ENCODE data around the gene TMEM37. TPM values are rescaled to one million over a fixed set of nuclear protein-coding genes. Genes with fewer than 3 reads are reported as not detected.
A peak's percentile ranks its signal among the peaks of the same experiment; 100 is the strongest.

The TMEM37 gene
- 7.6 to 9.6 TPM (median 8.5 TPM) in 3 replicates for total RNA-seq (2021)
- percentile 68 among the genes with signal in this experiment for Bru-seq, nascent RNA
- long read RNA-seq, experiment 1, transcript TMEM37-201 (2 exons, 1,688 nt) = major isoform, 33 of 35 reads
- long read RNA-seq, experiment 1, partial matches to known transcripts = 0 of 35 reads
- long read RNA-seq, experiment 1, other reads (novel, unspliced or antisense) = 1 of 35 reads
- long read RNA-seq, experiment 2, transcript TMEM37-201 (2 exons, 1,688 nt) = major isoform, 6 of 11 reads
- long read RNA-seq, experiment 2, partial matches to known transcripts = 5 of 11 reads
- long read RNA-seq, experiment 2, other reads (novel, unspliced or antisense) = 0 of 11 reads
- long read RNA-seq, experiment 3, transcript TMEM37-201 (2 exons, 1,688 nt) = major isoform, 23 of 25 reads
- long read RNA-seq, experiment 3, partial matches to known transcripts = 0 of 25 reads
- long read RNA-seq, experiment 3, other reads (novel, unspliced or antisense) = 1 of 25 reads

GRCh38 chr2:119431155-119431975, at the start of gene TMEM37:
Gene TMEM37 (plus strand): TSS chr2:119431854. CDS start chr2:119431904, 50 bp downstream.
- CTCF ChIA-PET = interaction anchor here (0.6 to 6.9 kb wide), 8 partner anchors 10 to 64 kb away, joined by 3 to 57 read pairs (median 4); no protein-coding TSS in a partner anchor
- TF ChIP-seq PREB (CRISPR knock-in tag; IDR thresholded peaks at IDR 0.05; ENCODE audit: borderline replicate concordance) = no peak
- TF ChIP-seq E2F5 (CRISPR knock-in tag; IDR thresholded peaks at IDR 0.05) = 0 out of 2 replicates have a peak, but pooled peaks have one; percentile 18
- TF ChIP-seq ZNF425 (CRISPR knock-in tag; conservative IDR thresholded peaks at IDR 0.05) = no peak
- peak; percentile 19; the same call in 1 of the 2 replicates for TF ChIP-seq ARID4B (CRISPR knock-in tag; IDR thresholded peaks at IDR 0.05; ENCODE audit: borderline replicate concordance)
- no peak for TF ChIP-seq CTCF (IDR thresholded peaks at IDR 0.05)
- peak; percentile 59 for TF ChIP-seq GABPB1 (CRISPR knock-in tag; IDR thresholded peaks at IDR 0.05)
- TF ChIP-seq GTF2I (CRISPR knock-in tag; conservative IDR thresholded peaks at IDR 0.05) = 0 out of 2 replicates have a peak, but pooled peaks have one; percentile 38
- TF ChIP-seq SP1 (CRISPR knock-in tag; conservative IDR thresholded peaks at IDR 0.05) = peak; percentile 63; the same call in 1 of the 2 replicates
- peak; percentile 12; the same call in 1 of the 2 replicates for TF ChIP-seq ZNF263 (CRISPR knock-in tag; IDR thresholded peaks at IDR 0.05; ENCODE audit: low read depth)
- peak; percentile 94 for TF ChIP-seq NFE2L1 (CRISPR knock-in tag; IDR thresholded peaks at IDR 0.05)
- TF ChIP-seq HMGXB4 (CRISPR knock-in tag; IDR thresholded peaks at IDR 0.05) = peak; percentile 66; the same call in 1 of the 2 replicates
- TF ChIP-seq ZNF423 (CRISPR knock-in tag; IDR thresholded peaks at IDR 0.05) = peak; percentile 36; the same call in 1 of the 2 replicates
- peak within 1 kb of the TSS; percentile 87 for H3K4me3 Mint-ChIP-seq
- ATAC-seq (peak; percentile 69), DNase-seq (ENCODE audit: low spot score) (peak; percentile 79)
- H3K27me3 Mint-ChIP-seq (ENCODE audit: low read depth) = peaks cover 25% of the 10 kb centered on the region
- H3K4me1 Mint-ChIP-seq = peaks cover 69% of the 10 kb centered on the region
- H3K36me3 Mint-ChIP-seq = no peaks in the 10 kb centered on the region
- peak within 1 kb of the TSS; percentile 85 for H3K27ac Mint-ChIP-seq
- POLR2A ChIA-PET = interaction anchor here (1.6 kb wide), 1 partner anchor 14 kb away, joined by 4 read pairs; no protein-coding TSS in a partner anchor
- no peaks in the 10 kb centered on the region for H3K9me3 Mint-ChIP-seq

All from WTC11 (cell line).